HCT116 (cell line): ENCODE results near the gene SH3BP4. TPM values are rescaled to one million over a fixed set of nuclear protein-coding genes. Genes with fewer than 3 reads are reported as not detected.

Source experiments
- ATAC-seq: fragments of 200-7000 bp; cut with Tn5 transposase; 2 replicates; pipeline ENCODE4 v1.9.1; 2020; ENCODE audit warnings: mild to moderate bottlenecking, moderate library complexity
- BruUV-seq: library from RNA; stranded (reverse); fragments of 400-500 nt; replicated peaks from 2 replicates; lab custom pipeline; 2021; lab: Mats Ljungman, UMichigan
- CTCF ChIA-PET: fragments of 300-600 bp; sonication (Branson Sonifier 250); formaldehyde crosslinking; loops from one replicate; lab custom pipeline; 2021; ENCODE audit warnings: antibody characterized with exemption; lab: Charles Lee
- POLR2A ChIA-PET: fragments of 300-600, 350-600 bp; sonication (Branson Sonifier 250); formaldehyde crosslinking; loops from one replicate; lab custom pipeline; 2021; ENCODE audit warnings: antibody characterized with exemption; lab: Charles Lee
- RAD21 ChIA-PET, 2 experiments: fragments of 300-600 bp; sonication (Branson Sonifier 250); formaldehyde crosslinking; loops; one replicate each; lab custom pipeline; 2023; ENCODE audit warnings: low total read pairs in 2 of 2; ENCODE audit not compliant: uncharacterized antibody in 2 of 2, unreplicated experiment in 2 of 2, low non-redundant PET in 1 of 2; lab: Charles Lee
- DNase-seq: peaks from one replicate; pipeline ENCODE4 v3.0.0-alpha.2; 2010; ENCODE audit warnings: low read depth, low spot score
- H2AFZ ChIP-seq: fragments of 200-600 bp; shearing (Covaris generic), sonication (generic); 2 replicates; pipeline ENCODE4 v1.6.1; 2017; ENCODE audit warnings: low read depth, mixed run types, mixed read lengths, antibody characterized with exemption, low read length; ENCODE audit not compliant: poor library complexity, severe bottlenecking
- H3K27ac ChIP-seq: 2 replicates; pipeline ENCODE4 v1.5.1; 2012; ENCODE audit warnings: low read depth, low read length
- H3K27me3 ChIP-seq: fragments of 200-600 bp; sonication (generic); 2 replicates; pipeline ENCODE4 v1.6.1; 2016; ENCODE audit warnings: mixed run types, low read length, mixed read lengths; ENCODE audit not compliant: insufficient read depth
- H3K36me3 ChIP-seq, 2 experiments: fragments of 200-500 bp in 1 of 2; fragments of 200-600 bp in 1 of 2; sonication (Bioruptor generic) in 1 of 2; sonication (generic) in 1 of 2; 2 replicates each; pipeline versions ENCODE4 v1.5.1 to v1.6.1; 2014 to 2016; ENCODE audit warnings: low read length in 2 of 2, inconsistent platforms in 1 of 2, mixed read lengths in 1 of 2, mixed run types in 1 of 2; ENCODE audit not compliant: insufficient read depth in 2 of 2, control insufficient read depth in 1 of 2
- H3K4me1 ChIP-seq, 2 experiments: fragments of 200-600 bp in 1 of 2; sonication (generic) in 1 of 2; 2 replicates each; pipeline versions ENCODE4 v1.5.1 to v1.6.1; 2012 to 2017; ENCODE audit warnings: low read length in 2 of 2, inconsistent platforms in 1 of 2, mild to moderate bottlenecking in 1 of 2, mixed read lengths in 1 of 2, mixed run types in 1 of 2, moderate library complexity in 1 of 2; ENCODE audit not compliant: insufficient read depth in 2 of 2, control insufficient read depth in 1 of 2
- H3K4me2 ChIP-seq: fragments of 200-600 bp; sonication (generic); 2 replicates; pipeline ENCODE4 v1.6.1; 2017; ENCODE audit warnings: mixed run types, low read length, mixed read lengths
- H3K4me3 ChIP-seq, 2 experiments: fragments of 200-600 bp in 1 of 2; sonication (generic) in 1 of 2; replicated peaks in 1 of 2; 2 replicates each; pipeline ENCODE4 v1.5.1; 2011 to 2016; ENCODE audit warnings: low read length in 2 of 2, control low read depth in 1 of 2, low read depth in 1 of 2, mild to moderate bottlenecking in 1 of 2, mixed read lengths in 1 of 2, mixed run types in 1 of 2
- H3K79me2 ChIP-seq: fragments of 200-600 bp; sonication (generic); 2 replicates; pipeline ENCODE4 v1.6.1; 2017; ENCODE audit warnings: mild to moderate bottlenecking, mixed run types, low read length, moderate library complexity, mixed read lengths; ENCODE audit not compliant: insufficient read depth
- H3K9ac ChIP-seq: fragments of 200-600 bp; sonication (generic); 2 replicates; pipeline ENCODE4 v1.6.1; 2016; ENCODE audit warnings: low read length, mixed read lengths
- H3K9me2 ChIP-seq: fragments of 200-600 bp; sonication (generic), shearing (Covaris generic); 2 replicates; pipeline ENCODE4 v1.6.1; 2017; ENCODE audit warnings: mixed run types, mild to moderate bottlenecking, moderate library complexity; ENCODE audit not compliant: insufficient read depth
- H3K9me3 ChIP-seq, 2 experiments: fragments of 200-500 bp in 1 of 2; fragments of 200-600 bp in 1 of 2; sonication (Bioruptor generic) in 1 of 2; sonication (generic) in 1 of 2; 2 replicates each; pipeline ENCODE4 v1.6.1; 2014 to 2017; ENCODE audit warnings: low read length in 2 of 2, mixed read lengths in 2 of 2, inconsistent platforms in 1 of 2, low read depth in 1 of 2, mild to moderate bottlenecking in 1 of 2, mixed run types in 1 of 2, moderate library complexity in 1 of 2; ENCODE audit not compliant: control insufficient read depth in 1 of 2, insufficient read depth in 1 of 2
- H4K20me1 ChIP-seq: fragments of 200-600 bp; sonication (generic), shearing (Covaris generic); 2 replicates; pipeline ENCODE4 v1.6.1; 2017; ENCODE audit warnings: mixed run types, mild to moderate bottlenecking, moderate library complexity; ENCODE audit not compliant: insufficient read depth
- EGR1 ChIP-seq: IDR thresholded peaks from 2 replicates; pipeline ENCODE4 v1.6.1; 2012; ENCODE audit warnings: low read depth
- ELF1 ChIP-seq: IDR thresholded peaks from 2 replicates; pipeline ENCODE4 v1.6.1; 2012; ENCODE audit warnings: low read depth, borderline replicate concordance
- EZH2 ChIP-seq: fragments of 200-600 bp; sonication (generic); IDR thresholded peaks from 2 replicates; pipeline ENCODE4 v1.6.1; 2017; ENCODE audit warnings: antibody characterized with exemption, mixed run types
- EZH2phosphoT487 ChIP-seq: fragments of 200-600 bp; IDR thresholded peaks from 2 replicates; pipeline ENCODE4 v1.6.1; 2018; ENCODE audit warnings: antibody characterized with exemption, borderline replicate concordance
- POLR2A ChIP-seq: IDR thresholded peaks from 2 replicates; pipeline ENCODE4 v1.7.0; 2011; ENCODE audit warnings: borderline replicate concordance; ENCODE audit not compliant: insufficient read depth, insufficient read length; ENCODE audit errors: extremely low read depth
- RAD21 ChIP-seq: IDR thresholded peaks from 2 replicates; pipeline ENCODE4 v1.6.1; 2012; ENCODE audit warnings: low read depth, mild to moderate bottlenecking
- SP1 ChIP-seq: IDR thresholded peaks from 2 replicates; pipeline ENCODE4 v1.6.1; 2012; ENCODE audit warnings: low read depth
- YY1 ChIP-seq: IDR thresholded peaks from 2 replicates; pipeline ENCODE4 v1.6.1; 2011; ENCODE audit warnings: low read length, low read depth, moderate library complexity, mild to moderate bottlenecking; ENCODE audit not compliant: insufficient replicate concordance; ENCODE audit errors: extremely low read depth
- ZFX ChIP-seq: fragments of 450-650 bp; IDR thresholded peaks from 2 replicates; pipeline ENCODE4 v1.6.1; 2017
- intact Hi-C: fragments of 100-400 bp; cut with micrococcal nuclease; formaldehyde crosslinking; loops from 2 replicates; pipeline ENCODE4 v1.10.0; 2022
- total RNA-seq: library from RNA; stranded (reverse); gene quantifications from one replicate; pipeline ENCODE4 v1.2.1, GENCODE V29; 2021; ENCODE audit not compliant: unreplicated experiment
- TF ChIP-seq, protein P1 (sequence below): IDR thresholded peaks from 2 replicates; pipeline ENCODE4 v1.6.1; 2012
- TF ChIP-seq, protein P2 (sequence below), 3 experiments: fragments of 200-600 bp in 1 of 3; sonication (generic) in 1 of 3; IDR thresholded peaks in 2 of 3; conservative IDR thresholded peaks in 1 of 3; 2 replicates each; pipeline ENCODE4 v1.5.1; 2012 to 2017; ENCODE audit warnings: low read depth in 2 of 3, low read length in 2 of 3, antibody characterized with exemption in 1 of 3, borderline replicate concordance in 1 of 3, control low read depth in 1 of 3, mild to moderate bottlenecking in 1 of 3, mixed read lengths in 1 of 3, mixed run types in 1 of 3, moderate library complexity in 1 of 3; ENCODE audit not compliant: insufficient read depth in 1 of 3

SH3BP4 gene
- total RNA-seq, 1 experiment from 2014 or later, result 32.9 TPM

- TF ChIP-seq YY1 (no peak), EZH2phosphoT487 (no peak), ELF1 (no peak)
- TF ChIP-seq, protein P1, sequence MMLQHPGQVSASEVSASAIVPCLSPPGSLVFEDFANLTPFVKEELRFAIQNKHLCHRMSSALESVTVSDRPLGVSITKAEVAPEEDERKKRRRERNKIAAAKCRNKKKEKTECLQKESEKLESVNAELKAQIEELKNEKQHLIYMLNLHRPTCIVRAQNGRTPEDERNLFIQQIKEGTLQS, result no peak
These were observed 107.3 kb downstream of the SH3BP4 start (continued) for GRCh38 chr2:235059161-235059560.

DNA sequence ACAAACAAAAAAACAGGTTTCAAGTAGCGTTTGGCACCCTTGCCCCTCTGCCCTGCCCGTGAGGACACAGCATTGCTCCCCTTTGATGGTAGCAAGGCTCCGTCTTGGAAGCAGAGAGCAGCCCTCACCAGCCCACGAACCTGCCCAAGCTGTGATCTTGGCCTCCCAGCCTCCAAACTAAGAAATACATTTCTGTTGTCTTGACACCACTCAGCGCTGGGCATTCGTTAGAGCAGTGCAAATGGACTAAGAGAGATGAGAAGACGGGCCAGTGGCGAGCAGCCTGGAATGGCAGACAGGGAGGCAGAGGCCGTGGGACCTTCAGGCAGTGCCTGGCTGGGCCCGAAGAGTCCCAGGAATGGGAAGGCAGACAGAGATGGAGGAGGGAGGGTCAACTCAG, 109.8 kb downstream of the SH3BP4 start:
- intact Hi-C loops, result no loop called here
- Histone ChIP-seq H3K27me3 (no peaks in the 10 kb centered on the region), H3K79me2 (no peaks in the 10 kb centered on the region), H3K4me1 (no peaks in the 10 kb centered on the region), H3K4me3 (no peak overlapping the region), H3K4me2 (no peak overlapping the region), H2AFZ (no peak overlapping the region), H3K9me3 (no peaks in the 10 kb centered on the region), H4K20me1 (no peaks in the 10 kb centered on the region), H3K9me2 (no peaks in the 10 kb centered on the region), H3K9ac (no peak overlapping the region), H3K27ac (no peak overlapping the region), H3K36me3 (no peaks in the 10 kb centered on the region)
- TF ChIP-seq POLR2A (no peak), ELF1 (no peak), EZH2phosphoT487 (no peak), RAD21 (no peak), EGR1 (no peak), EZH2 (no peak), SP1 (no peak), ZFX (no peak)
- TF ChIP-seq, protein P2, sequence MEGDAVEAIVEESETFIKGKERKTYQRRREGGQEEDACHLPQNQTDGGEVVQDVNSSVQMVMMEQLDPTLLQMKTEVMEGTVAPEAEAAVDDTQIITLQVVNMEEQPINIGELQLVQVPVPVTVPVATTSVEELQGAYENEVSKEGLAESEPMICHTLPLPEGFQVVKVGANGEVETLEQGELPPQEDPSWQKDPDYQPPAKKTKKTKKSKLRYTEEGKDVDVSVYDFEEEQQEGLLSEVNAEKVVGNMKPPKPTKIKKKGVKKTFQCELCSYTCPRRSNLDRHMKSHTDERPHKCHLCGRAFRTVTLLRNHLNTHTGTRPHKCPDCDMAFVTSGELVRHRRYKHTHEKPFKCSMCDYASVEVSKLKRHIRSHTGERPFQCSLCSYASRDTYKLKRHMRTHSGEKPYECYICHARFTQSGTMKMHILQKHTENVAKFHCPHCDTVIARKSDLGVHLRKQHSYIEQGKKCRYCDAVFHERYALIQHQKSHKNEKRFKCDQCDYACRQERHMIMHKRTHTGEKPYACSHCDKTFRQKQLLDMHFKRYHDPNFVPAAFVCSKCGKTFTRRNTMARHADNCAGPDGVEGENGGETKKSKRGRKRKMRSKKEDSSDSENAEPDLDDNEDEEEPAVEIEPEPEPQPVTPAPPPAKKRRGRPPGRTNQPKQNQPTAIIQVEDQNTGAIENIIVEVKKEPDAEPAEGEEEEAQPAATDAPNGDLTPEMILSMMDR (IDR thresholded peaks at IDR 0.05 in 2 of 3, conservative IDR thresholded peaks at IDR 0.05 in 1 of 3; ENCODE audit: borderline replicate concordance in 1 of 3, insufficient read depth in 1 of 3, low read depth in 2 of 3, low read length in 2 of 3), result no peak
- no TSS peak for BruUV-seq
- ATAC-seq (no peak), DNase-seq (no peak)
- POLR2A ChIA-PET, result no interaction called here
- RAD21 ChIA-PET, result no interaction called here
- CTCF ChIA-PET, result interaction anchor here (0.6 kb wide), 1 partner anchor 1077 kb away, joined by 3 read pairs; no protein-coding TSS in a partner anchor
